Raji (cell line): ENCODE measurements around the gene SULF2.

Experiments used
- POLR2A ChIP-seq: IDR thresholded peaks from 2 replicates; pipeline ENCODE4 v1.6.1; 2011; ENCODE audit warnings: low read depth, low read length, control low read depth; ENCODE audit not compliant: insufficient read depth

Gene SULF2

GRCh38 chr20:47678536-47678935 lies 106.7 kb downstream of the SULF2 start:
- no peak for TF ChIP-seq POLR2A

DNA sequence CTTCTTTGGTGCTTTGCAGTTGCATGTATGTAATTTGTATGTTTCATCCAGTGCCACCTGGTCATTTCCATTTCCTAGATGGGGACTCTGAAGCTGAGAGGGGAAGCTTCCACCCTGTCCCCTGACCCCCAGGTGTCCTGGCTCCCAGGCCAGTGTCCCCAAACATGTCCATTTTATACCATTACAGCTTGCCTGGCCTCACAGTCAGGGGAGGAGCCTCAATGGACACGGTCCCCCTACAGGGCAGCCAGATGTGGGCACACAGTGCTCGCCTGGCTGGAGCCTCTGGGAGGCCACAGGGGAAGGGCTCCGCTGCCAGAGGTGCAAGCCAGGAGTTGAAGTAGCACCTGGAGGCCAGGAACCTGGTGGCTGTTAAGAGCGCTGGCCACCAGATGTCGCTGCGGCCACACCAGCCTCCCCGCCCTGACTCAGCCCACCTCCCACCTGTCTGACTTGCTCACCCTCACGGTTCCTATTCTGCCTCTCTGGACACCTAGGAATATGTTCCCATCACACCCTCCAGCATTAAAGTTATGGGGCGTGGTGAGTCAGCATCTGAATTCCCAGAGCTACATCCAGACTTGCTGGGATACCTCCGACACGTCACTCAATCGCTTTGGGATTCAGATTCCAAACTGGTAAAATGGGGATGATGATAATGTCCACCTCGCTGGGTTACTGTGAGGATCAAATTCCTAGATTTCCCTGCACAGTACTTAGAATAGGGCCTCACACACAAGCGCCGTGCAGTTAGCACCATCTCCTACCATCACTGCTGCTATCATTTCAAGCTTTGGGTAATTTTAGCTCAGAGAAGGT lies 107.4 kb downstream of the SULF2 start:
- TF ChIP-seq POLR2A: no peak

GRCh38 chr20:47676912-47677634 lies 108.2 kb downstream of the SULF2 start:
- TF ChIP-seq POLR2A: no peak

DNA sequence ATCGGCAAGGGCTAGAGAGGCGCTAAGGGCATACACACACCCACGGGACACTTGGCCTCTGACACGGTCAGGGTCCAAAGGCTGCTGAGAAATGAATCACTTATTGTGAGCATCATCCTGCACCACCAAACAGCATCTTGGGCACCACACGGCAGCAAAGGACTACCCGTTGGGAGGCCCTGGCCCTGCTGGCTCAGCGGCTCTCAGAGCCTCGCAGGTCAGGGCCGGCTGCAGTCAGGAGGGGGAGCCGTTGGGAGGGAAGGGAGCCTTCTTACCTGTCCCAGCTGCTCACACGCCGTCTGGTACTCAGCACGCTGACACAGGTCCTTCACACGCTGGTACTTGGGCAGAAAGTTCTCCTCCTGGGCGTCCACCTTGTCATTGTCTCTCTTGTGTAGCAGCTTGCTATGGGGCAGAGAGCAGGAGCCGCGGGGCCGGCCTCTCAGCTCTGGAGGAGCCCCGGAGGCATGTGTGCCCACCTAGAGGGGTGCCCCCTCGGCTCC lies 109.0 kb downstream of the SULF2 start:
- no peak for TF ChIP-seq POLR2A

GRCh38 chr20:47675190-47676142 lies 109.8 kb downstream of the SULF2 start:
- no peak for TF ChIP-seq POLR2A

GRCh38 chr20:47674686-47675085 lies 110.6 kb downstream of the SULF2 start:
- no peak for TF ChIP-seq POLR2A

DNA sequence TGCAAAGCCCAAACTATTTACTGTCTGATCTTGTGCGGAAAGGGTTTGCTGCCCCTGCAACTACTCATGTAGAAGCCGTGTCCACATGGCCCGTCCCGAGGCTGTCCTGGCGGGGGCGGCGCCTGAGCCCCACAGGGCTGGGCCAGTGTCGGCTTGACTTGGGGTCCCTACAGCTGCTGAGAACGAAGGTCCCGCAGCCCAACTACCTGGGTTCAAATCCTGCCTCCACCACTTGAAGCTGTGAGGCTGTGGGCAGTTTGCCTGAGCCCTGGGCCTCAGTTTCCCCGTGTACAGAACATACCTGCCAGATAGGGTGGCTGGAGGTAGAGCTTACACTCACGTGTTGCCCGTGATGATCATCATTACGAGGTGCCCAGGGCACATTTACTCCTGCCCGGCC lies 111.1 kb downstream of the SULF2 start:
- TF ChIP-seq POLR2A: no peak

- TF ChIP-seq POLR2A: no peak
These were observed 111.7 kb downstream of the SULF2 start for GRCh38 chr20:47673671-47673955.

- no peak for TF ChIP-seq POLR2A
These were observed 112.2 kb downstream of the SULF2 start for GRCh38 chr20:47672886-47673670.

- TF ChIP-seq POLR2A: no peak
These were observed 113.1 kb downstream of the SULF2 start for GRCh38 chr20:47672166-47672565.

- TF ChIP-seq POLR2A: no peak
These were observed 114.4 kb downstream of the SULF2 start for GRCh38 chr20:47670913-47671312.

DNA sequence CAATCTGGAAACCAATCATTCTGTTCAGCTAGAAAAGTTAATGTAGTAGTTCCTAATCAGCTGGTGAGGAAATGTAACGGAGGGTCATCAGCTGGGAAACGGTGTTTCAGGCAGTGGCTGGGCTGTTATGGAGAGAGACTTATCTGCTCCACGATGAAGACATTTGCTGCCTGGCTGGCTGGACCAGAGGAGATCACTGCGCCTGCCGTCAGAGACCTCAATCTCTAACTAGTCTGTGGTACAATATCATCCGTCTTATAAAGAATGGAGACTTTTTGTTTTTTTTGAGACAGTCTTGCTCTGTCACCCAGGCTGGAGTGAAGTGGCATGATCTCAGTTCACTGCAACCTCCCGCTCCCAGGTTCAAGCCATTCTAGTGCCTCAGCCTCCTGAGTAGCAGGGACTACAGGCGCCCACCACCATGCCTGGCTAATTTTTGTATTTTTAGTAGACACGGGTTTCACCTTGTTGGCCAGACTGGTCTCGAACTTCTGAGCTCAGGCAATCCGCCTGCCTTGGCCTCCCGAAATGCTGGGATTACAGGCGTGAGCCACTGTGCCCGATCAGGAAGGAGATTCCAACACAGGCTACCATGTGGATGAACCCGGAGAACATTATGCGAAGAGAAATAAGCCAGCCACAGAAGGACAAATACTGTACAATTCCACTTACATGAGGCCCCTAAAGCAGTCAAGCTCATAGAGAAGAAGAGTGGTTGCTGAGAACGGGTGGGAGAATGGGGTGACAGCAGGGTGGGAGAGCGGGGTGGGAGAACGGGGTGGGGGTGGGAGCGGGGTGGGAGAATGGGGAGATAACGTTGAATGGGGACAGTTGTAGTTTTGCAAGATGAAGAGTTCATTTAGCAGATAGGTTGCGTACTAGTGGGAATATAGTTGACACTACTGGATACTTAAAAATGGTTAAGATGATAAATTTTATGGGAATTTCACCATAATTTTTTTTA lies 115.1 kb downstream of the SULF2 start:
- no peak for TF ChIP-seq POLR2A

- TF ChIP-seq POLR2A: no peak
These were observed 115.8 kb downstream of the SULF2 start for GRCh38 chr20:47669489-47669888.

- TF ChIP-seq POLR2A: no peak
These were observed 116.2 kb downstream of the SULF2 start for GRCh38 chr20:47669152-47669425.
